ENCODE data around the gene RIMS4.

RIMS4 gene

GRCh38 chr20:44758247-44759101 lies 51.9 kb downstream of the RIMS4 start:
- no peak for DNase-seq

DNA sequence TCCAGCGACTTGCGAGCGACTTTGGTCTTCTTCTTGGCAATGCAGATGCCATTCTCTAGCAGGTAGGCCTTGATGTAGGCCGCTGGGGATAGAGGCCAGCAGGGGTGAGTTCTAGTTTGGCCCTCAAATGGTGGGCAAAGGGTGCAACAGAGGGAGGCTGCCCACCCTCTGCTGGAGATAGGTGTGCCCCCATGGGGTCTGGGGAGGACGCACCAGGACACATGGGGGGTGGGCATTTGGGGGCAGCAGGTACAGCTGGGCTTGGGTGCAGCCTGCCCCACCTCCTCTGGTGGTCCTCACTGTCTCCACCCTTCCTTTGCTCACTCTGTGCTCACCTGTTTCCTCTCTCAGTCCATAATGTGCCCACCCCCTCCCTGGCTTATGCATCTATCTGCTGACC lies 53.4 kb downstream of the RIMS4 start:
- DNase-seq = no peak

DNA sequence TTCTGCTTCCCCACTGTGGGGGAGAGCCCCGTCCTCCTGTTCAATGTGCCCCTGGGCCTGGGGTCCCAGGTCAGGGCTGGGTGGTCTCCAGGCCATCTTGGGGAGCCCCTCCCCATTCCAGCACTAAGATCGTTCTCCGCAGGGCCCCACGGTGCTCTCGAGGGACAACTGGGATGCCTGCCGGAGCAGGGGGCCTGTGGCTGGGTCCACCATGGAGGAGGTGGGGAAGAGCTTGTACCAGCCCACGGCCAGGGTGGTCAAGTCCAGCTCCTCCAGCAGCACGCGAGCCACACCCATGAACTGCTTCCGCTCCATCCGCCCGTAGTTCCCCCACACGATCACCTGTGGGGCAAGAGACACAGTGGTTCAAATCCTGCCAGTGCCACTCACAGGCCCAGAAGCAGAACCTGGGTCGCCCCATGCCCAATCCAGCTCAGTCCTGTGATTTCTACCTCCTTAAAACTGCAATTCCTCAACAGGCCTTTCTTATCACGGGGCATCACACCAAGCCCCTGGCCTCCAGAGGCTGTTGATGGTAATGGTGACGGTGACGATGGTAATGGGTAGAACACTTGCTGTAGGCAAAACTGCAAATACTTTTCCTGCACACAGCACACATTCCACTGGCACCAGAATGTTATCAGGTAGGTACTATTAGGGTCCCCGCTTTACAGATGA lies 54.2 kb downstream of the RIMS4 start:
- no peak for DNase-seq

DNA sequence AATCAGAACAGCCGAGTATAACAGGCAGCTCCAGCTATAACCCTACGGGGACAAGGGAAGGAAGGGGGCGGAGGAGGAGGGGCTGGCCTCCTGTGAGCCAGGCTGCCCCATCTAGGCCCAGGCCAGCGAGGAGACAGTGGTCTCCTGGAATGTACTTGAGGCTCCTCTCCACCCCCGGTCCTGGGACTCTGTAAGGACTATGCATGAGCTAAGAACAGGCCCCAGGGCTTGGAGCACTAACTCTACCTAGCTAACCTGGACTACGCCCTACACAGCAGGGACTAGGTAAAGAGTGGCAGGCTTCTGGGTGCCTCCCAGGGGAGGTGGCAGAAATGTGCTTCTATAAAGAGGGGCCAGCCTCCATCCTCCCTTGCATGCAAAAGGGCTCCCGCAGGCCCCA lies 55.8 kb downstream of the RIMS4 start:
- DNase-seq = no peak

DNA sequence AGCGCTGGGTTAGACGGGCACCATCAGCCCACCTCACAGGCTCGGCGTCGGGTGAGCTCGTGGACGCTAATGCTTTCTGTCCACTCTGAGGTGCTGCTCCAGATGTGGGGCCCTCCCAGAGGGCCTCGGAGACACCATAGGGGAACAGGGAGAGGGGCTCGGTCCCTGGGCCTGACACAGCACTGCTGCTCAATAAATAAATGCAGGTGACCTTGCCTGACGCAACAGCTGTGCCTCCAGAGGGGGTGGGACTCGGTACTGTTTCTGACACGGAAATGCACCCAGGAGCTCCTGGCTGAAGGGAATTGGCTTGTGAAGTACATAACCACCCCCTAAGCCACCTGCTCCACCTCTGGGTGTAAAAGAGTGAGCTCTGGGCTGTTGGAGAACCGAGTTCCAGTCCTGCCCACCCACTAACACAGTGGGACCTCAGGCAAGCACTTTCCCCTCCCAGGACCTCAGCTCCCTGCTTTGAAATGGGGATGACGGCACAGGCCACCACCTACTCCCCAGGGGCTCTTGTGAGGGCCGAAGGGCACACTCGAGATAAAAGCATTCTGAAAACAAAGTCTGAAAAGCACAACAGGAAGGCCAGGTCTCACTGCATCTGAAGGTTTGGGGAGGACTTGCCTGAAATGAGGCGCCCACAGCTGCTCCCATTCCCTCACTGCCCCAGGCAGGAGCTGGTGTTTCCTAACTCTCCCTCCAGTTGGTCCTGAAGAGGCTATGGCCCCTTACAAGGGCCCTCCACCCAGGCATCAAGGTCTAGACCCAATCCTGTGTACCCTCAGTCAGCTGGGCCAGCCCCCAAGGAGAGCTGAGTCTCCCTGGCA lies 58.0 kb downstream of the RIMS4 start:
- no peak for DNase-seq

DNA sequence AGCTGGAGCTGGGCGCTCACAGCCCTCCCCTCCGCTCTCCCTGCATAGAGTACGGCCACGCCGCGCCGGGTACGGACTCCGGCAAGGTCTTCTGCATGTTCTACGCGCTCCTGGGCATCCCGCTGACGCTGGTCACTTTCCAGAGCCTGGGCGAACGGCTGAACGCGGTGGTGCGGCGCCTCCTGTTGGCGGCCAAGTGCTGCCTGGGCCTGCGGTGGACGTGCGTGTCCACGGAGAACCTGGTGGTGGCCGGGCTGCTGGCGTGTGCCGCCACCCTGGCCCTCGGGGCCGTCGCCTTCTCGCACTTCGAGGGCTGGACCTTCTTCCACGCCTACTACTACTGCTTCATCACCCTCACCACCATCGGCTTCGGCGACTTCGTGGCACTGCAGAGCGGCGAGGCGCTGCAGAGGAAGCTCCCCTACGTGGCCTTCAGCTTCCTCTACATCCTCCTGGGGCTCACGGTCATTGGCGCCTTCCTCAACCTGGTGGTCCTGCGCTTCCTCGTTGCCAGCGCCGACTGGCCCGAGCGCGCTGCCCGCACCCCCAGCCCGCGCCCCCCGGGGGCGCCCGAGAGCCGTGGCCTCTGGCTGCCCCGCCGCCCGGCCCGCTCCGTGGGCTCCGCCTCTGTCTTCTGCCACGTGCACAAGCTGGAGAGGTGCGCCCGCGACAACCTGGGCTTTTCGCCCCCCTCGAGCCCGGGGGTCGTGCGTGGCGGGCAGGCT lies 60.1 kb downstream of the RIMS4 start:
- DNase-seq = no peak

- DNase-seq = peak; percentile 18
These were observed 62.4 kb downstream of the RIMS4 start for GRCh38 chr20:44748005-44748370.

GRCh38 chr20:44747166-44748004 lies 63.0 kb downstream of the RIMS4 start:
- peak; percentile 34 for DNase-seq

DNA sequence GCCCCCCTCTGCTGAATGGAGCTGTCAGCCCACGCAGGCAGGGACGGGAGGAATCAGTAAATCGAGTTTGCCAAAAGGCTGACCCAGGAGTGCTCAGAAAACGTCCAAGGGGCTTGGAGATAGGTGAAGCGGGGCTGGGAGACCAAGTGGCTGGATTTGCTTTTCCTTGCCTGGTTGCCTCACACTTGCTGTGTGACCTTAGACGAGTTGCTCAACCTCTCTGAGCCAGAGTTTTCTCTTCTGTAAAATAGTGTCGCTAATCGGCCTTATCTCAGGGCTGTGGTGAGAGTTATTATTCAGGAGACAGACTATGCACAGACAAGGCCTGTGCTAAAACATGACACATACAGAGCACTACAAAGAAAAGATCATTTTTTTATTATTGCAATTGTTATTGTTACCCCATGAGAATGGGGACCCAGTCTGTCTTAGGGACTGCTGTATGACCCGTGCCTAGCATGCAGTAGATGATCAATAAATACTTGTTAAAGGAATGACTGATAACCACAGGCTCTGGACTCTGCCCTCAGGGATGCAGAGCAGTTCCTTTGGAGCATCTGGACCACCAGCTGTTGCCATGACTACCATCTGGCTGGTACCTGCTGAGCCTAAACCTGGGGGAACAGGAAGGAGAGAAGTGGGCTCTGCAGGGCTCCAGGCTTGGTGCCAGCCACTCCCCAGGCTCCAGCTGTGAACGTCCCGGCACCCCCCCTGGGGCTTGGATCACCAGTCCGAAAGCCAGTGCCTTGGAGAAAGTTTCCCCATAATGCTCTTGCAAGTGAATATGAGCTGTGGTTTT lies 63.8 kb downstream of the RIMS4 start:
- no peak for DNase-seq

DNA sequence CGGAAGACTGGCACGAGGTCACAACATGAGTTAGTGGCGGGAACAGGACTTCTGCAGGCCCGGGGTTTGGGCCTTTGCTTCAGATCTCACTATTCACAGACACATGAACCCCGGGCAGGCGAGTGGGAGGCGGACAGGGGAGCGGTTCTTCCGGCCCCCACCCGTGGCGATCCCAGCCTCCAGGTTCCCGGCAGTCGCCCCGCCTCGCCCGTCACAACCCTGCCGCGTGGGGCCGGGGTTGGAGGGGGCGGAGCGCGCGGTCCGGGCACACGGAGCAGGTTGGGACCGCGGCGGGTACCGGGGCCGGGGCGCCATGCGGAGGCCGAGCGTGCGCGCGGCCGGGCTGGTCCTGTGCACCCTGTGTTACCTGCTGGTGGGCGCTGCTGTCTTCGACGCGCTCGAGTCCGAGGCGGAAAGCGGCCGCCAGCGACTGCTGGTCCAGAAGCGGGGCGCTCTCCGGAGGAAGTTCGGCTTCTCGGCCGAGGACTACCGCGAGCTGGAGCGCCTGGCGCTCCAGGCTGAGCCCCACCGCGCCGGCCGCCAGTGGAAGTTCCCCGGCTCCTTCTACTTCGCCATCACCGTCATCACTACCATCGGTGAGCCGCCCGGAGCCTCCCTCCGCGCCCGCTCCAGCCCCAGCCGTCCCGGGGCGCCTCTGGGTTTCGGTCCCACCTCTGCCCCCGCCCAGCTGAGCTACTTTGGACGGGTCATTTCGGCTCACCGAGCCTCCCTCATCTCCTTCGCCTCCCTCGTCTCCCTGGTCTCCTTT lies 64.6 kb downstream of the RIMS4 start, which contains the start of gene KCNK15:
KCNK15 (plus strand) TSS at position 268 of the 769 bp plus-strand sequence; CDS start at position 314, 46 bp downstream.
- no peak for DNase-seq

GRCh38 chr20:44745122-44745597 lies 65.2 kb downstream of the RIMS4 start:
- DNase-seq = no peak

DNA sequence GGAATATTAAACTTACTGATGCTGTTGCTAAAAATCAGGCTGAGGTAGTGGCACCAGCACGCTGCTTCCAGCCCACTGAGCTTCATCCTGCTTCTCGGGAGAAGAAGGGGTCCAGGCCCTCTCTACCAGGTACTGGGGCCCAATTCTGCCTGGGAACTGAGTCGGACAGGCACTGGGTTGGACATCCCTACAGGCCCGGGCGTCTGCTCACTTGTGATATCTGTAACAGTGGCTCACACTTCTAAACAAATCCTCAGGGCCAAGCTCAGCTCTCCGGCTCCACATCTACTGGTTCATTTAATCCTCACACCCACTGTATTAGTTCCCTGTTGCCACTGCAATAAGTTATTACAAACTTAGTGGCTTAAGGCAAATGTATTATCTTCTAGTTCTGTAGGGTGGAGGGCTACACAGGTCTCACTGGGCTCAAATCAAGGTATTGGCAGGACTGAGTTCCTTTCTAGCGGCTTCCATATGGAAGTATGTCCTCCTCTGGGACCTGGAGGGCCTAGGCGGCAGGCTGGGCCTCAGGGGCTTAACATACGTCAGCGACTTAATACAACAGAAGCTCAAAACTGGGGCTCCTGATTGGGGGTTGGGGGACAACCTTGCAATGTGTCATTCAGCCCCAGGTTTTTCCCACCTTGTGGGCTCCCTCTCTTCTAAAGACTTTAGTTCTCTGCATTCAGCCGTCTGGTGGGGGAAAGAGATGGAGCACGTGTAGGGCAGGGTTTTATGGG lies 66.3 kb downstream of the RIMS4 start:
- no peak for DNase-seq

DNA sequence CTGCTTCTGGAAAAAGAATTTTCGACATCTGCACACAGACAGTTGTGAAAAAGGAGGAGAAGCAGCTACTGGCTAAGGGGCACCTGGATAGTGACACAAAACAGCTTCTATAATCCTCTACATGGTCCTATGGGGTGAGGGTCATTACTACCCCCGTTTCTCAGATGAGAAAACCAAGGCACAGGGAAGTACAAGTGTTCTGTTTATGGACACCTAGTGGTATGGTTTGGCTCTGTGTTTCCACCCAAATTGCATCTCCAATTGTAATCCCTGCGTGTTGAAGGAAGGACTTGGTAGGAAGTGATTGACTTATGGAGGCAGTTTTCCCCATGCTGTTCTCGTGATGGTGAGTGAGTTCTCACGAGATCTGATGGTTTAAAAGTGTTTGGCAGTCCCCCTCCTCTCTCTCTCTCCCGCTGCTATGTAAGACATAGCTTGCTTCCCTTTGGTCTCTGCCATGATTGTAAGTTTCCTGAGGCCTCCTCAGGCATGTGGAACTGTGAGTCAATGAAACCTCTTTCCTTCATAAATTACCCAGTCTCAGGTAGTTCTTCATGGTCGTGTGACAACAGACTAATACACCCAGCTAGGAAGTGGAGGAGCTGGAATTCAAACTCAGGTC lies 67.2 kb downstream of the RIMS4 start:
- no peak for DNase-seq

DNA sequence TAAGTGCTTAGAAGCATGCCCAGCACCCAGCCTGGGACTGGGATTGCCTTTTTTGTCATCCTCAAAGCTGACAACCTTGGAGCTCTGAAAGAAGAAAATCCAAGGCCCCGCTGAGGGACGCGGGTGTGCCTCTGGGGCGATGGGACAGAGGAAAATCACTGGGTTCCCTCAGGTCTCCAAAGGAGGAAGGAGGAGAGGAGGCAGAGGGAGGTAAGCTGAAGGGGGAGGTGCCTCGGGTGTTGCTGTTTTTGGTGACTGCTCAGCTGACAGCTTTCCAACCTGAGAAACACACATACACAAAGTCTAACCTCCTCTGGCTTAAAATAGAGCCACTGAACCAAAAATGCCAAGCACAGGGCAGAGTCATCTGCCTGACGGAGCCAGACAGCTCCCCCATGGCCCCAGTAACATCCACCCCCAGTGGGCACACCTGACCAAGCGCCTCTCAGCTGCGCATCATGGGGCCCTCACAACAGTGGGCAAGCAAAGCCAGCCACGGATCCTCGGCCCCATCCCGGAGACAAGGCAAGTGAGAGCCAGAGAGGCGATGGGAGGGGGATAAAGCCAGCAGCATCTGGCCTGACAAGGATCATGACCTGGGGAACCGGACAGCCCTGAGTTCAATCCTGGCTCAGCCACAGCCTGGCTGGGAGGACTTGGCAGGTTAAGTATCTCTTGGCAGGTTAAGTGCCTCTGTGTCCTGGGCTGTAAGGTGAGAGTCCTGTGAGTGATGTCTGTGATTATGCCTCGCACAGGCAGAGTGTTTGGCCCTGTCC lies 67.9 kb downstream of the RIMS4 start:
- no peak for DNase-seq

GRCh38 chr20:44739942-44740341 lies 70.4 kb downstream of the RIMS4 start:
- no peak for DNase-seq

DNA sequence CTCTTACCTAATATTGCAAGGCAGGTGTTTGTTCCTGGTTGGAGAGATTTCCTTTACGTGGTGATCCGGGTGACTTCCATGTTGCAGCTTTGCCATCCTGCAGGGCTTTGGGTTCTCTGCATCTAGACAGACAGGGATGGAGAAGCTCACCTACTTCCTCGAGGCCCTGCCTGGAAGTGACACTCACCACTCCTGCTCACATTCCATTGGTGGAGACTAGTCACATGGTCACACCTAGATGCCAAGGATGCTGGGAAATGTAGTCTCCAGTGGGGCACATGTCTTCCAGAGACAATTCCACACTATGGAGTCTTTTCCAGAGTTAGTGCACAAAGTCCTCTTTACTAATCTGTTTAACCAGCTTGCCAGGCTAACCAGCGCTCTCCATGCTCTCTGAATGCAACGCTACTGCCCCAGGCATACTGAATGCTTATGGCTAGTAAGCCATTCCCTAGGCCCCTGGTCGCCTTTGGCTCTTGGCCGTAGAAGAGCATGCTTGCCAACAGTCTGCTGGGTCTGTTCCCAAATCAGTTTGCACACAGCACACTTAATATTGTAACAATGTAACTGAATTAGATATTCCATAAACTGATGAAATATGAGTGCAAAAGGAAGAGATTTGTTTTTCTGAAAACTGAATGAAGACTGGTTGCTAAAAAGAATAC lies 71.4 kb downstream of the RIMS4 start:
- peak; percentile 29 for DNase-seq

DNA sequence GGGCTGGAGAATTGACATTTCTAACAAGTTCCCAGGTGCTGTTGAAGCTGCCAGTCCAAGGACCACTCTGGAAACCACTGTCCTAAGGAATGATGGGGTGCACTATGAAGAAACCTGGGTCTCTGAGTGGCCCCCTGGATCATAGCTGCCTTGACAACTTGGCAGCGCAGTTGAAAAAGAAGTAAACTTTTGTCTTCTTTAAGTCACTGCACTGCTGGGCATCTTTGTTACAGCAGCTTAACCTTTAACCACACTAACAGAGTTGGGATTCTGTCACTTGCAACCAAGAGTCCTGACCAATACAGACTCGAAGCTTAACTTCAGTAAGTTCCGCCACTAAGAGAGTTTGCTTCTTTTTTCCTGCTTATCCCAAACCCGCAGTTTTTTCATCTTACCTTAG lies 73.2 kb downstream of the RIMS4 start:
- no peak for DNase-seq

All from HCEC 1CT (cell line).